Activated gamma-delta T cell treated with Interleukin-2 at 50 U/mL for 16 hours (primary cell): ENCODE data around the gene PLA2G4B.
A peak's percentile ranks its signal among the peaks of the same experiment; 100 is the strongest.

ENCODE experiments used
- DNase-seq: peaks from one replicate; pipeline ENCODE4 v3.0.0-alpha.2; 2020

The PLA2G4B gene

DNA sequence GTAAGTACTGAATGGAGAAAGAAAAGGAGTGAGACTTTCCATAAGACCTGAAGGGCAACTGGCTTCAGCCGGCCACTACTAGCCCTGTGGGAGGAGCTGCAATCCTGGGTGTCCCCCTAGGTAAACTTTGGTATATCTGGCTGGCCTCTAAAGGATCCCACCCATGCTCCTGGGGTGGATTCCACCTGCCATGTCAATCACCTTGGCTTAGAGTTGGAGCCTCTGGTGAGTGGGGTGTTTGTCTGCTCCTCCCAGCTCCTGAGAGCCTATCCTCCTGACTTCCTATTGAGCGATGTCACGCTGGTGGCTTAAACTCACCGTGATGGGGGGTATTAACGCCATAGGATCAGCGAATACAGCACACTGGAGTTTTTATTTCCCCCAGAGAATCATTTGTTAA lies 52.6 kb downstream of the PLA2G4B start:
- DNase-seq, result no peak

DNA sequence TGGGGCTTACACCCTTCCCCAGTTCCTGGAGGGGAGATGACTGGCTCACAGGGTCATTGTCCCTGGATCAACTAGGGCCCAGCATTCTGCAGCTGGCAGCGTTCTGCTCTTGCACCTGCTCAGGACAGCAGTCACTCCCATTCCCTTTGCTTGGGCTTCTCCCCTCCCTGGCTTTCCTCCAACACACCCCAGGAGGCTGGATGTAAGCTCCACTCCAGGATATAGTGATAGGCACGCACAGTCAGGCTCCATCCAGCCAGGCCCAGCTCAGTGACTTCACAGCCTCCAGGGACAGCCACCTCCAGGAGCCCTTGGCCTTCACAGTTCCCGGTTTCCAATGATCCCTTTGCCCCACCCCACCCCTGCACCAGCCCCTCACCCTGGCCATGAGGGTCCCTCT lies 53.3 kb downstream of the PLA2G4B start:
- no peak for DNase-seq

DNA sequence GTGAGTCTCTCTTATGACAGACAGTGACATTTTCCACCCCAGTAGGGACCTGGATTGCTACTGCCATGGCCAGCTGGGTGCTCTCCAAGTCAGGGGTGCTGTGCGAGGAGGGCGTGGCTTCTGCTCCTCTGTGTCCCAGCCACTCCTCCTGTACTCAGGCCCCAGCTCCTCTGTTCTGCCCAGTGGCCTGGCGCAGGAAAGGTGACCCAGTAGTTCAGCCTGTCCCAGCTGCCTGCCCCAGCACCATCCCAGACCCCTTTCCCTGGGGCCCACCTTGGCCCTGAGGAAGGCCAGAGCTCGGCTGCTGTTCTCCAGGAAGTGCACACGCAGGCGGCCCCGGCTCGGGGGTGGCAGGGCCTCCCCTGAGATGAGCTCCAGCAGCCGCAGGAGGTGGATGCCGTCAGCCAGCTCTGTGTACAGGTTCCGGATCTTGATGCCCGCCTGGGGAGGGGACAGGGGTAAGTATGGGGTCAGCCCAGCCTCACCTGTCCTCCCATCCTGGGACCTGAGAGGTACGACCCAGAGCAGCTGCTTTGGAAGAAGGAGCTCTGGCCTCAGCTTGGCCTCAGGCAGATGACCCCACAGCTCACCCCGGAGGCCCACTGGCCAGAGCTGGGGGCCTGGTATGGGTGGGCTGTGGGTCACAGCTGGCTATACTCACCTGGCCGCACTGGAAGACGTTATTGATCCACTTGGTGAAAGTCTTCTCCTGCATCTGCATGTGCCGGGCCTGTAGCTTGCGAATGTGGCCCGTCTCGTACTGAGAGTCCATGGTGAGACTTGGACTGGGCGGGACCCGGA lies 54.2 kb downstream of the PLA2G4B start:
- DNase-seq, result peak; percentile 33

DNA sequence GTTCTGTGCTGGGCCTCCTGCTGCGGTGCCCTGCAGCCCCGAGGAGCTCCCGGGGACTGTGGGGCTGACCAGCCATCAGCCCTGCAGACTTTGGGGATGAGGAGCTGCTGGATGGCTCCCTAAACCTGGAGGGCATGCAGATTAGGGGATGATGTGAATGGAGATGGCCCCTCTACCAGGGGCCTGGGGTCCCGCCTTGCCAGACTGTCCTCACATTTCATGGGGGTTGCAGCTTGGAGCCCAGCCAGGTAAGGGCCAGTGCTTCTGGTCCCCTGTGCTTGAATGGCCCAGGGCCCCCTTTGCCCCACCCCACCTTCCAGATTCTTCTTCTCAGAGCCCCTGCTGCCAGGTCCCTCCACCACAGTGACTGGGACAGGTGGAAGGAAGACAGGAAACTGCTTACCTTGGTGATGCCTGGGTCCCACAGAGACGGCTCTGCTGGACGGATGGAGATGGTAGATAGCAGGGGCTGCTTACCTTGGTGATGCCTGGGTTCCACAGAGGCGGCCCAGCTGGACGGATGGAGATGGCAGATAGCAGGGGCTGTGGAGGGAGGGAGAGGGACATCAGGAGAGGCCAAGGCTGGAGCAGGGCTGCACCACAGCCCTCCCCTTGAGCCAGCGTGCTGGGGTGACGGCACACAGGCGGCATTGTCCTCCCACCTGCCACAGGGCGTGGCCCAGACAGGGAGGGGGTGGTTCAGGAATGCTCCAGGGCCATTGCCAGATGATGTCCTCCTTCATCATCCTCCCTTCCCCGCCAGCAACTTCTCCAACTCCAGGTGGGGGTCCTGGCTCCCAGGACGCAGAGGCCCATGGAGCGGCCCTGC lies 55.0 kb downstream of the PLA2G4B start, which contains the start of gene SPTBN5:
Gene SPTBN5, minus strand, starts transcription at position 632 of the 829 bp plus-strand sequence. Its CDS starts 556 bp downstream, at position 76.
- no peak for DNase-seq

DNA sequence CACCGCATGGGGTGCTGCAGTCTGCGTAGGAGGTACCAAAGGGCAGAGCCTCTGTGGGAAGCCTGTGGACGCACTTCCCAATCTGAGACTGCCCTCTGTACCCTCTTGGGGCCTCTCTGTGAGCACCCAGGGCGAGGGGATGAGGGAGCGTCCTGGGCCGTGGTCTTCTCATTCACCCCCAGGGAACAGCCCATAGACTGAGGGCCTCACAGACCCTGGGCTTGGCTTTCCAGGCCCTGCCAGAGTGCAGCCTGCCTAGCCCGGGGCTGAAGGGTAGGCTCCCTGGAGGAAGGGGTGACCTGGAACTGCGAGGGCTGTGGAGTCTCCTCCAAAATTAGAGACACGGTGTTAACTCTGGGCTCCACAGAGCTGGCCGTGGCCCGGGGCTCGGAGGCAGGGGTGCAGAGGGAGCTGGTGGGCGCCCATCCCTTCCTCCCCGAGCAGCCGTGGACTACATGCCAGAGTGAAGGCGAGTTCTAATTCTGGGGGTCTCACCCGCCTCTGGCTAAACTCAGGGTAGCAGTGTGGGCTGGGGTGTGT lies 55.7 kb downstream of the PLA2G4B start:
- no peak for DNase-seq

DNA sequence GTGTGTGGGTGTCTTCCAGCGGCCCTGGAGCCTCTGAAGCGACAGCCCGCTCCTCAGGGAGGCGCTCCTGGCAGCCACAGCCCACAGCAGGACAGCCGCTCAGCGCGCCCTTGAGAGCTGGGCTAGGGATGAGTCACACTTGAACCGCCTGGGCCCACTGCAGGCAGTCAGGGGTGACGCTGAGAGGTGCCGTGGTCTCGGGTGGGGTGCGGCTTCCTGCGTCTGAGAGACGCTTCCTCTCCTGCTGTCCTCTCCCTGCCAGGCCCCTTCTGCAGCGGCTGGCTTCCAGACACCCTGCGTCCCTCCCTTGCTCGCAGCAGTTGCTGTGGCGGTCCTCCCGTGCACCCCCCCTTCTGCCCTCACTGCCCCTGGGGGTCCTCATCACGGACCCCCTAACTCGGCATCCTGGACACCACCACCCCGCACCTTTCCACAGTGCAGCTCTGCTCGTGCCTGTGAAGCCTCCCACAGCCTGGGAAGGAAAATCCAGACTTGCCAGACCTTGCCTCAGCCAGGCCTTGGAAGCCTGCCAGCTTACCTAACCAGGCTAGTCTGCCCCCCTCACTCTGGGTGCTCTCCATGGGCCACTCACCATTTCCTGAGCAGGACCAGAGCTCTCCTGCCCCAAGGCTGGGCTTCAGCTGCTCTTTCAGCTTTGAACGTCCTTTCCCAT lies 56.3 kb downstream of the PLA2G4B start:
- DNase-seq, result peak; percentile 93

DNA sequence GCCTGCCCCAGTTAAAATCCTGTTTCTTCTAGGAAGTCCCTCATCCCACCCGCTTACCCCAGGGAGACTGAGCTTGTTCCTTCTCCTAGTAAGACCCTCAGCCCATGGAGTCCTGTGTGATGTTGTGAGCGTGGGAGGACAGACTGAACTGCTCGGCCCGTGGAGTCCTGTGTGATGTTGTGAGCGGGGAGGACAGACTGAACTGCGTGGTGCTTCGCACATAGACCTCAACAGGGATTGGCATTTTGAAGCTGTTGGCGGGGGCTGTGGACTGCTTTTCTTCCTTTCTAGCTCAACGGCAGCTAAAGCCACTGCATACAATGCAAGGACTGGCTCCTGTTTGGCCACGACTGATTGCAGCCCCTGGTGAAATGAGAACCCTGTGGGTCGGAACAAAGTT lies 56.8 kb downstream of the PLA2G4B start:
- DNase-seq, result no peak

DNA sequence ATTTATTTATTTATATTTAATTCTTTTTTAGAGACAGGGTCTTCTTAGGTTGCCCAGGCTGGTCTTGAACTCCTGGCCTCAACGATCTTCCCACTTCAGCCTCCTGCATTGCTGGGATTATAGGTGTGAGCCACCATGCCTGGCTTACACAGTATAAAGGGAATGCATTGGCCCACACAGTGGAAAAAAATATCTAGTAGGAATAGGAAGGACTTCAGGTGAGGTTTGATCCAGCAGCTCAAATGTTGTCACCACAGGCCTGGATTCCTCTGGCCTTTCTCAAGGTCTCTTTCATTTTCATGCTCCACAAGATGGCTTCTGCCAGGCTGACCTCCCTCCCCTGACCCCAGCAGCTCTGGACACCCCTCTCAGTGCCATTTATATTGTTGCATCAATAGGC lies 57.3 kb downstream of the PLA2G4B start:
- no peak for DNase-seq

DNA sequence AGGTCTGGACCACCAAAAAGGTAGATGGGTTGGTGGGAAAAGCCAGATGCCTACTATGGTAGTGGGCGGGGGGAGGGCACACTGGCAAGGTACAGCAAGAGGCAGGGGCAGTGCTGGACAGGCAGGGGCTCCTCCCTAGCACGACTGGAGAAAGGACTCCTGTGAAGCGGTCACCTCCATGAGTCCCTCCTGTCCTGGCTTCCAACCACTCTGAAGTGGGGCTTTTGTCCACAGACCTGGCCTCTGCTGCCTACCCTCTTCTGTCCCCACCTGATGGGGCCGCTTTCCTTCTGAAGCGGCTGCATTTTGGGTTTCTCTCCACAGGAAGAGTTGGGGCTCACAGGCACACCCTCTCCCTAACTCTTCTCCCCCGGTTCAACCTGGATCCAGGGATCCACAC lies 57.9 kb downstream of the PLA2G4B start:
- no peak for DNase-seq

DNA sequence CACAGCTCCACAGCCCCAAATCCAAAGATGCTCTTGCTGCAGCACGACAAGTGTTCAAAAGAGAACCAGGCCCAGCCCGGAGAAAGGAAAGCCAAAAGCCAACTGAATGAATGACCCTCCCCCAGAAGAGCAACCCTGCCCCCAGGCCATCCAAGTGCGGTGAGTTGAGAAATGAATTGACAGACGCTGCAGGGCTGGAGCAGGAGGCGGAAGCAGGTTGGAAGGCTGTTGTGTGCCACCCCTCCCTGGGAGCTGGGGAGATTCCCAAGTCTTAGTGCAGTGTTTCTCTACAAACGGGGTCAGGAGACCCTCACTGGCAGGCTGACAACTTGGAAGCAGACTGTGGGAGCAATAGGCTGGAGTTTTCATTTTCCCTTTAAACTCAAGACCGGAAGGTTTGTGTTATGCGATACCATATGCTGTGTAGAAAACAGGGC lies 58.7 kb downstream of the PLA2G4B start:
- DNase-seq, result no peak
